GM23338 (cell line): Measurements from ENCODE around the gene ATP6V1F. TPM values are rescaled to one million over a fixed set of nuclear protein-coding genes. Genes with fewer than 3 reads are reported as not detected.

ENCODE experiments used
- ATAC-seq: fragments of 200-7000 bp; cut with Tn5 transposase; 3 replicates; pipeline ENCODE4 v1.9.1; 2020
- DNase-seq: peaks from one replicate; pipeline ENCODE4 v3.0.0-alpha.2; 2015; ENCODE audit warnings: low spot score
- H2AFZ ChIP-seq: fragments of 200-600 bp; sonication (generic); 2 replicates; pipeline ENCODE4 v1.8.0; 2016; ENCODE audit warnings: antibody characterized with exemption, mild to moderate bottlenecking, moderate library complexity
- H3F3A ChIP-seq: fragments of 200-600 bp; sonication (generic); replicated peaks from 2 replicates; pipeline ENCODE4 v1.8.0; 2017; ENCODE audit warnings: antibody characterized with exemption, mixed run types, low read depth
- H3K27ac ChIP-seq: fragments of 200-600 bp; sonication (generic); 2 replicates; pipeline ENCODE4 v1.6.1; 2016; ENCODE audit warnings: low read depth
- H3K27me3 ChIP-seq: fragments of 200-600 bp; sonication (generic); 2 replicates; pipeline ENCODE4 v1.8.0; 2016; ENCODE audit warnings: mild to moderate bottlenecking, mixed run types, moderate library complexity; ENCODE audit not compliant: insufficient read depth
- H3K36me3 ChIP-seq: fragments of 200-600 bp; sonication (generic); 2 replicates; pipeline ENCODE4 v1.8.0; 2016; ENCODE audit warnings: mild to moderate bottlenecking; ENCODE audit not compliant: insufficient read depth
- H3K4me1 ChIP-seq: fragments of 200-600 bp; sonication (generic); 2 replicates; pipeline ENCODE4 v1.8.0; 2016; ENCODE audit warnings: mild to moderate bottlenecking, moderate library complexity; ENCODE audit not compliant: insufficient read depth
- H3K4me2 ChIP-seq: fragments of 200-600 bp; sonication (generic); 2 replicates; pipeline ENCODE4 v1.7.1; 2017; ENCODE audit warnings: mixed run types
- H3K4me3 ChIP-seq: fragments of 200-600 bp; sonication (generic); 2 replicates; pipeline ENCODE4 v1.6.1; 2016; ENCODE audit warnings: mixed run types
- H3K79me2 ChIP-seq: fragments of 200-600 bp; sonication (generic); replicated peaks from 2 replicates; pipeline ENCODE4 v1.8.0; 2017; ENCODE audit warnings: mild to moderate bottlenecking; ENCODE audit not compliant: insufficient read depth
- H3K9me2 ChIP-seq: fragments of 200-600 bp; sonication (generic); 2 replicates; pipeline ENCODE4 v1.8.0; 2017; ENCODE audit not compliant: insufficient read depth
- H4K20me1 ChIP-seq: fragments of 200-600 bp; sonication (generic); replicated peaks from 2 replicates; pipeline ENCODE4 v1.8.0; 2017; ENCODE audit warnings: mild to moderate bottlenecking; ENCODE audit not compliant: insufficient read depth
- H3K27ac Mint-ChIP-seq: 2 replicates; pipeline ENCODE4 v1.8.0; 2020; ENCODE audit warnings: inconsistent platforms, mild to moderate bottlenecking, moderate library complexity, mixed read lengths
- H3K27me3 Mint-ChIP-seq: 3 replicates; pipeline ENCODE4 v1.8.0; 2022; ENCODE audit warnings: low read depth, mild to moderate bottlenecking, moderate library complexity, mixed read lengths, inconsistent platforms; ENCODE audit not compliant: insufficient read depth, poor library complexity
- H3K36me3 Mint-ChIP-seq: 3 replicates; pipeline ENCODE4 v1.8.0; 2021; ENCODE audit warnings: low read depth, mild to moderate bottlenecking, inconsistent platforms, moderate library complexity, mixed read lengths
- H3K4me1 Mint-ChIP-seq: 3 replicates; pipeline ENCODE4 v1.8.0; 2020; ENCODE audit warnings: mild to moderate bottlenecking, inconsistent platforms, mixed read lengths
- H3K4me3 Mint-ChIP-seq: 3 replicates; pipeline ENCODE4 v1.8.0; 2021; ENCODE audit warnings: moderate library complexity, mild to moderate bottlenecking, inconsistent platforms, mixed read lengths
- H3K9me3 Mint-ChIP-seq: 3 replicates; pipeline ENCODE4 v1.8.0; 2020; ENCODE audit warnings: moderate library complexity, mild to moderate bottlenecking, inconsistent platforms, mixed read lengths
- CREB1 ChIP-seq: fragments of 250-450 bp; sonication (Bioruptor Pico); IDR thresholded peaks from 2 replicates; pipeline ENCODE4 v1.5.0; 2020; ENCODE audit warnings: low read depth, mild to moderate bottlenecking, moderate library complexity
- EZH2phosphoT487 ChIP-seq: fragments of 200-600 bp; sonication (generic); IDR thresholded peaks from one replicate; pipeline ENCODE4 v1.8.1; 2018; ENCODE audit warnings: antibody characterized with exemption; ENCODE audit not compliant: unreplicated experiment
- JUNB ChIP-seq: IDR thresholded peaks from one replicate; pipeline ENCODE4 v1.6.1; 2016; ENCODE audit warnings: antibody characterized with exemption; ENCODE audit not compliant: unreplicated experiment
- NANOG ChIP-seq: IDR thresholded peaks from 2 replicates; pipeline ENCODE4 v1.6.1; 2016; ENCODE audit warnings: antibody characterized with exemption, borderline replicate concordance
- POLR2AphosphoS5 ChIP-seq: IDR thresholded peaks from 2 replicates; pipeline ENCODE4 v1.6.1; 2016; ENCODE audit warnings: antibody characterized with exemption, low read depth
- REST ChIP-seq: IDR thresholded peaks from one replicate; pipeline ENCODE4 v1.6.1; 2018; ENCODE audit warnings: antibody characterized with exemption; ENCODE audit not compliant: unreplicated experiment
- STAT1 ChIP-seq: IDR thresholded peaks from one replicate; pipeline ENCODE4 v1.6.1; 2016; ENCODE audit warnings: antibody characterized with exemption; ENCODE audit not compliant: unreplicated experiment
- ZNF114 ChIP-seq: fragments of 250-450 bp; sonication (Bioruptor Pico); IDR thresholded peaks from 2 replicates; pipeline ENCODE4 v1.5.0; 2020; ENCODE audit warnings: mild to moderate bottlenecking, moderate library complexity
- ZNF331 ChIP-seq: fragments of 250-450 bp; sonication (Bioruptor Pico); IDR thresholded peaks from 2 replicates; pipeline ENCODE4 v1.5.0; 2020; ENCODE audit warnings: low read depth, mild to moderate bottlenecking, moderate library complexity
- polyA plus RNA-seq: library from polyadenylated mRNA; unstranded; fragments of >200 nt; fragmentation: Nextera tagmentation; extraction: Ambion mirVana; gene quantifications from 2 replicates; pipeline ENCODE4 v1.2.1, GENCODE V29; 2016
- total RNA-seq: library from RNA; depleted of rRNA; stranded (reverse); fragments of >200 nt; shearing (Covaris generic); gene quantifications from 2 replicates; pipeline ENCODE4 v1.2.3, GENCODE V29; 2014
- TF ChIP-seq, protein P1 (sequence below): IDR thresholded peaks from 2 replicates; pipeline ENCODE4 v1.6.1; 2016; ENCODE audit warnings: antibody characterized with exemption

The ATP6V1F gene
- total and polyA plus RNA-seq, 2 experiments from 2014 or later: 66.5 to 271 TPM

- no peak overlapping the region for H3K27ac ChIP-seq
- H3K36me3 Mint-ChIP-seq: peaks cover 11% of the 10 kb centered on the region
Observed at GRCh38 chr7:128869138-128869943, 6.7 kb downstream of the ATP6V1F start.

GRCh38 chr7:128869944-128870285, 7.3 kb downstream of the ATP6V1F start:
- H3K27ac ChIP-seq: no peak overlapping the region
- H3K4me3 ChIP-seq: peak overlapping the region; percentile 75
- no peaks in the 10 kb centered on the region for H3K9me2 ChIP-seq
- H3F3A ChIP-seq: 0 out of 2 replicates have a peak, but pooled peaks cover 12% of the 10 kb centered on the region
- no peaks in the 10 kb centered on the region for H3K79me2 ChIP-seq
- Mint-ChIP-seq H3K4me1 (peaks cover 26% of the 10 kb centered on the region), H3K4me3 (peak overlapping the region; percentile 70), H3K27me3 (peaks cover 44% of the 10 kb centered on the region), H3K27ac (no peak overlapping the region), H3K9me3 (no peaks in the 10 kb centered on the region; the same call in 2 of the 3 replicates), H3K36me3 (peaks cover 9% of the 10 kb centered on the region)
- H3K4me2 ChIP-seq: peak overlapping the region; percentile 85
- ATAC-seq: peak; percentile 16; the same call in 2 of the 3 replicates
- peaks cover 19% of the 10 kb centered on the region for H3K4me1 ChIP-seq
- H3K27me3 ChIP-seq: peaks cover 56% of the 10 kb centered on the region
- H4K20me1 ChIP-seq: peaks cover 3% of the 10 kb centered on the region; the same call in 1 of the 2 replicates
- DNase-seq: peak; percentile 60
- peak overlapping the region; percentile 88 for H2AFZ ChIP-seq
- H3K36me3 ChIP-seq: no peaks in the 10 kb centered on the region
- TF ChIP-seq CREB1 (CRISPR knock-in tag) (no peak), ZNF331 (CRISPR knock-in tag) (no peak), NANOG (no peak), STAT1 (no peak), POLR2AphosphoS5 (no peak), EZH2phosphoT487 (no peak), ZNF114 (no peak), REST (no peak), JUNB (no peak)
- TF ChIP-seq, protein P1, sequence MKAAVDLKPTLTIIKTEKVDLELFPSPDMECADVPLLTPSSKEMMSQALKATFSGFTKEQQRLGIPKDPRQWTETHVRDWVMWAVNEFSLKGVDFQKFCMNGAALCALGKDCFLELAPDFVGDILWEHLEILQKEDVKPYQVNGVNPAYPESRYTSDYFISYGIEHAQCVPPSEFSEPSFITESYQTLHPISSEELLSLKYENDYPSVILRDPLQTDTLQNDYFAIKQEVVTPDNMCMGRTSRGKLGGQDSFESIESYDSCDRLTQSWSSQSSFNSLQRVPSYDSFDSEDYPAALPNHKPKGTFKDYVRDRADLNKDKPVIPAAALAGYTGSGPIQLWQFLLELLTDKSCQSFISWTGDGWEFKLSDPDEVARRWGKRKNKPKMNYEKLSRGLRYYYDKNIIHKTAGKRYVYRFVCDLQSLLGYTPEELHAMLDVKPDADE: no peak

More at GRCh38 chr7:128869138-128869943, 6.7 kb downstream of the ATP6V1F start:
- DNase-seq (peak; percentile 76), ATAC-seq (peak; percentile 70)
- no peaks in the 10 kb centered on the region for H3K79me2 ChIP-seq
- Mint-ChIP-seq H3K27ac (no peak overlapping the region), H3K4me1 (peaks cover 26% of the 10 kb centered on the region), H3K9me3 (no peaks in the 10 kb centered on the region; the same call in 2 of the 3 replicates), H3K4me3 (peak overlapping the region; percentile 73), H3K27me3 (peaks cover 44% of the 10 kb centered on the region)
- H3K4me2 ChIP-seq: peak overlapping the region; percentile 85
- H3K4me3 ChIP-seq: peak overlapping the region; percentile 75
- H3K4me1 ChIP-seq: peaks cover 19% of the 10 kb centered on the region
- no peak for TF ChIP-seq REST
- peaks cover 3% of the 10 kb centered on the region; the same call in 1 of the 2 replicates for H4K20me1 ChIP-seq
- H2AFZ ChIP-seq: peak overlapping the region; percentile 88
- H3K27me3 ChIP-seq: peaks cover 56% of the 10 kb centered on the region
- H3K9me2 ChIP-seq: no peaks in the 10 kb centered on the region
- H3F3A ChIP-seq: 0 out of 2 replicates have a peak, but pooled peaks cover 12% of the 10 kb centered on the region
- H3K36me3 ChIP-seq: no peaks in the 10 kb centered on the region
